GM19452 (cell line): ENCODE results near the gene MORN5.
A peak's percentile ranks its signal among the peaks of the same experiment; 100 is the strongest.
"Not testable (repeated sequence)": the region's sequence is repeated elsewhere in the genome, so short reads cannot be mapped to it uniquely, and the experiment has no call there.

Experiments used
- ATAC-seq: cut with Tn5 transposase; IDR thresholded peaks from one replicate; pipeline ENCODE4 v1.9.1; 2021; ENCODE audit not compliant: unreplicated experiment

MORN5 gene

DNA sequence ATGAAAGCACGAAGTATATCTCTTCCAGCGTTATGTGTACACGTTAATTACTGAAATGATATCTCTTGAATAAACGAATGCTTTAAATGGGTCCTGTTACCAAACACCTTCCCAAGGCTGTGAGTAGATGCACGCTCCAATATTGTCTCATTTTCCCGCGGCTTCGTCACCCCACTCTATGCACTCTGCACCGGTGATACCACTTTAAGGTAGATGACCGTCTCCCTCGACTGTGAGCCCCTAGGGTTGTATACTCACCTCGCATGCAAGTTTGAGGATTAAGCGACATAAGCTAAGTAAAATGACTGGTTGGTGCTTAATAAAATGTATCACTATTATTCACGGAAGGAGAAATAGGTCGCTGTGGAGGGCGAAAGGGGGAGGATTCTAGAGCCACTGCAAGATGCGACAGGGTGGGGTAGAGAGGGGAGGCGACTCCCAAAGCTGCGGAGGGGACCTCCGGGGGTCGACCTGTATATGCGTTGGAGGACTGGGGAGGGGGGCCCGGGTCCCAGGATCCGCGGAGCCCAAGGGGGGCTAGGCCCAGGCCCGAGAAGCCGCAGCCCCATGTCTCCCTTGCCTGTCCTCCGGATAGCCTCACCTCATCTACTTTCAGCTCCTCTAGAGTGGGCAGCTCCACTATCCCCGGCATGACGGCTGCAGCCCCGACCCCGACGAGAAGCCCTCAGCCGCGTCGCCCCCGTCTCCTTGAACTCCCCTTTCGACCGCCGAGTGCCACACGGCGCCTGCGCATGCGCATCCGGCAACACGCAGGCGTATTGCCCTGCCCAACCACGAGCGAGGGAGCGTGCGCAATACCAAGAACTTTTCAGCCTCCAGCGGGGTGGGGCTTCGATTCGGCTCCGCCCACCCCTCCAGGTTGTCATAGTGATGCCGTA lies at the start of gene MORN5, which contains the start of gene NDUFA8:
TSS of gene MORN5 (plus strand) at position 883 of the 899 bp plus-strand sequence. CDS start 65 bp downstream, outside the sequence.
TSS of gene NDUFA8 (minus strand) at position 754 of the 899 bp plus-strand sequence. CDS start at position 652, 102 bp downstream.
- ATAC-seq, result peak; percentile 94

DNA sequence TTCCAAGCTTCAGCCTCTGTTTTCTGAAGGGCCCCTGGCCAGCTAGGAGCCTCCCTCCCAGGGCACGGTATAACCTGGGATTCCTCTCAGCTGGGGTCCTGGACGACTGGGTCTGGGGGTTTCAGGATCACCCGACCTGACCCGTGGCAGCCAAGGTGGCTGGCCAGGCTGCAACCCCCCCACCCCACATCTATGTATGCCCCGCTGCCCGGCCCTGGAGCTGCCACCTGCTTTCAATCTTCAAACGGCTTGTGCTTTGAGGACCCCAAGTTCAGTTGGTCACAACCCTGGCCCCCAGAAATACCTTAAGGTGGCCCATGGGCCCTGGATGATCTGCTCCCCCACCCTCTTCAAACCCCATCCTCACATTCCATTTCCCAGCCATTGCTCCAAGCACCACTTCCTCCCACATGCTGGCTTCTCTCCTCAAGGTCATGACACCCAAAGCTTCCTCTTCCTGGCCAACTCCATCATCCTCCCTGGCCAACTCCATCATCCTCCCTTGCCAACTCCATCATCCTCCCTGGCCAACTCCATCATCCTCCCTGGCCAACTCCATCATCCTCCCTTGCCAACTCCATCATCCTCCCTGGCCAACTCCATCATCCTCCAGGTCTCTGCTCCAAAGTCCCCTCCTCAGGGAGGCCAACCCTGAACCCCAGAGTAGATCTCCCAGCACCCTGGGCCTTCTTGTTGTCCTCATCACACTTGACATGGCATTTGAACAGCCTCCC lies 49.4 kb upstream of the MORN5 start:
- no peak for ATAC-seq

DNA sequence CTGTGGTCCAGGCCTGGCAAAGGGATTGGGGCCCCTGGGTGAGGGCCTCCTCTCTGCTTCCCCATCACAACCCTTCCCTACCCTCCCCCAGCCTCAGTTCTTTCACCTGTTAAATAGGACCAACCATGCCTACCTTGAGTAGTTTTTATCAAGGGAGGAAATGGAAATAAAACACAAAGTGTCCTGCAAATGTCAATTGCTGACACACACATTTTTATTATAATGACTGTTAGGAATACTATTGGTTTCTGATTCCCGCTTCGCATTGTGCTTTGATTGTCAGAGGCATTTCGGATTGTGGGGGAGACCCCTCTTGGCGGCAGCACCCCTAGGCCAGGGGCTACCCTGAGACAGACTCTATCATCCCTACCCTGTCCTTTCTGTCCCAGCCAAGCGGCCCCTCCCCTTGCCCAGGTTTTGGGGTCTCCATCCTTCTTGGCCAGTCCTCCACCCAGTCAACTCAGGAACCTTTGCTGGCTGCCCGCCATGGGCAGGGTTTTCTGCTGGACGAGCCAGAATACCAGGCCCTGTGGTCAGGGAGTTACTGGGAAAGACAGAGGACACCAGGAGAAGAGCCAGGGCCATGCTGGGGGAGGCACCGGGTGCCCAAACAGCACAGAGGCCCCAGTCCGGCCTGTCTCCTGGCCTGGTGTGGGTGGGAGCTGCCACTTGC lies 48.2 kb upstream of the MORN5 start:
- no peak for ATAC-seq

DNA sequence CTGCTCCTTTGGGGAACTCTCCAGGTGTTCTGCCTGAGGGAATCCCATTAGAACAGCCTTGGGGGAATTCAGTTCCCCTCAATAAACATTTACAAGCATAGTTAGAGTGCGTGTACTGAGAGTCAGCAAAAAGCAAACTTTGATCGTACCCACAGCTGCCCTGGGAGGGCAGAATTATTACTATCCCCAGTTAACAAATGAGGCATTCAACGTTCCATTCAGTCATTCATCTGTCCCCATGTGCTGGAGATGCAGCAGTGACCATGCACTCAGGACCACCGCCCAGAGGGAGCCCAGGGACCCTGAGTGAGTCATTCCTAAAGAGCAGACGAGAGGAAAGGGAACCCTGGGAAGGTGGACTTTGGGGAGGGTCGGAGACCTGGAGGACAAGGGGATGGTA lies 47.5 kb upstream of the MORN5 start:
- no peak for ATAC-seq

DNA sequence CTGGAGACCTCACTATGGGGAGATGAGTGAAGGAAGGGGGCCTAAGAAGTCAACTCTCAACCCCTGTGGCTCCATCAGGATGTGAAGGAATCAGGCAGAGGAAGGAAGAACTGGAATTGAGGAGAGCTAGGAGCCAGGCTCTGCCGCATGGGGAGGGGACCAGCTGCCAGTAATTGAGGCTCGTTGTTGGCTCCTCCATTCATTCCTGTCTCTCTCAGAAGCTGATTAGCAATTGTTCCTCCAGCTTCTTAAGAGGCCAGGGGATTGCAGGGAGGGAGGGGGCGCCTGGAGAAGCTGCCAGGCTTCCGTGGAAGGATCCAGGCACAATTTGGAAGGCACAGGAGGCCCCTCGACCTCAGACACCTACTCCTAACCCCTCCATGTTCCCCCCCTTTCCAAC lies 46.1 kb upstream of the MORN5 start:
- ATAC-seq, result no peak

DNA sequence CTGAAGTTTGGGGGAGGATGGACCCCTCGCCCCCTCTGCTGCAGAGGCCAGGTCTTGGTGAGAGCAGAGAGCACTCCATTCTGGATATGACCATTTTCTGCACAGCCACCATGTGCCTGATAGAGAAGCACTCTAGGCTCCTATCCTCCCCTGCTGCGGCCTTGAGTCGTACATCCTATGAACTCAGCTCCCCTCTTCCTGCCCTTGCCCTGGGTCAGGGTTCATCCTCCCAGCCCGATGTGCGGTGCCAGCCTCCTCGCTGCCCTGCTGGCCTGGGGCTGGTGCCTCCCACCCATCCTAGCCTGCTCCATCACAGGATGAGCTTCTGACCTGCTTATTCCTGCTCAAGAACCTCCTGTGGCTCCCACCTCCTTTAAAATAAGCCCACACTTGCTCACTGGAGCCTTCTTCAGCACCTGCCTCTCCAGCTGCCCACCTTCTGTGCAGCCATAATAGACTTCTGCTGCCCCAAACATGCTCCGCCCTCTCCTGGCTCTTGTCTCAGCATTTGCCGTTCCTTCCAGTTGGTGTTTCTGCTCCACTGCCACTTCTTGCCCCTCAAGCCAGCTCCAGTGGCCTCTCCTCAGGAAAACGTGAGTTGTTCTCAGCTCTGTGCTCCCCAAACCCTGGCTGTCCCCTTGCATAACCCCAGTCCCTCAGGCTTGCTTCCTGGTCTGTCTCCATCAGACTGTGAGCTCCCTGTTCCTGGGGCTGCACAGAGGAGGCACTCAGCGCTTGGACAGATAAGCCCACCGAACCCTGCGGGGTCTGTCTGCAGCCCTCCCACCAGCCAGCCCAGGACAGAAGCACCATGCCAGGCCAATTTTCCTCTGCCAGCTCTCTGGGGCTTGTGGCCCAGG lies 44.3 kb upstream of the MORN5 start:
- ATAC-seq, result no peak

DNA sequence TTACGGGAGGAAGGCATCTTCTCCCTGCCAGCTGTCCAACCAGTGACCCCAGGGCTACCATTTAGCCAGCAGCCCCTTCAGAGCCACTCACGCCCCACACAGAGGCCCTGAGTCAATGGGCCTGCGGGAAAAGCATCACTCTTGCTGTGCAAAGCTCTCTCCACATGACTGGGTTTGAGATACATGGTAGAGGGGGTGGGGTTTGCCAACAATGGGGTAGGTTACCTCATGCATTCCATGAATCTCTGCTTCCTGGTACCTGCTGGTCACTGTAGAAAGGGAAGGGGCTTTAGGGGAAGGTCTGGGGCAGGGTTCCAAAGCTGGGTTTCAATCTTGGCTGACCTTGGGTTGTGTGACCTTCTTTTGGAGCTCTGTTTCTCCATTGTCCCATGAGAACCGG lies 43.7 kb upstream of the MORN5 start:
- ATAC-seq, result no peak

DNA sequence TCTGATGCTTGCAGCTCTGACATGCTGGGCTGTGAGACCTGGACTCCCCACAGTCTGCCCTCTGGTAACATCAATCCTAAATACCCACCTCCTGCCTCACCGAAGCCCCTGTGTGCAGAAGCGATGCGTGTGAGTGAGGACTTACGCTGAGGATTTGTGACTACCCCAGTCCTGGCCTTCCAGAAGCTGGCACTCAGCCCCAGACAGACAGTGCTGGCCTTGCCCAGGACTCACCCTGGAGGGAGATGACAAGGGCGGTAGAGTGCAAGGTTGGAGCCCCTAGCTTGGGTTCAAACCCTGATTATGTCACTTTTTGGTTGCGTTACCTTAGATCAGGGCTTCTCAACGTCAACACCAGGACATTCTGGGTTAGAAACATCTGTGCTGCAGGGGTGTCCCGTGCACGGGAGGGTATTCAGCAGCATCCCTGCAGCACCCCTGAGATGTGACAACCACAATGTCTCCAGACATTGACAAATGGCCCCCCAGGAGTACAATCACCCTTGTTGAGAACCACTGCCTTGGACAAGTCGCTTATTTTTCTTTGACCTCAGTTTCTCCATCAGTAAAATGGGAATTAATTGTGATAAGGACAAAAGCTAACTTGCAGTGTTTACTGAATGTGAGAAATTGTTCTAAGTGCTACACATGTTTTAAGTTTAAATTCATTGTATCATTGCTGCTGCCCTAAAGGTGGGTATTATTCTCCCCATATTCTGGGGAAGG lies 43.1 kb upstream of the MORN5 start:
- ATAC-seq, result no peak

DNA sequence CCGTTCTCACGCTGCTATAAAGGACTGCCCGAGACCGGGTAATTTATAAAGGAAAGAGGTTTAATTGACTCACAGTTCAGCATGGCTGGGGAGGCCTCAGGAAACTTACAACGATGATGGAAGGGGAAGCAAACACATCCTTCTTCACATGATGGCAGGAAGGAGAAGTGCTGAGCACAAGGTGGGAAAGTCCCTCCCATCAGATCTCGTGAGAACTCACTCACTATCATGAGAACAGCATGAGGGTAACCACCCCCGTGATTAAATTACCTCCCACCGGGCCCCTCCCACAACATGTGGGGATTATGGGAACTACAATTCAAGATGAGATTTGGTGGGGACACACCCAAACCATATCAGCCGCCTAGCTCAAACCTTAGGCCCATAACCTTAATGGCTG lies 42.5 kb upstream of the MORN5 start:
- not testable (repeated sequence) for ATAC-seq

DNA sequence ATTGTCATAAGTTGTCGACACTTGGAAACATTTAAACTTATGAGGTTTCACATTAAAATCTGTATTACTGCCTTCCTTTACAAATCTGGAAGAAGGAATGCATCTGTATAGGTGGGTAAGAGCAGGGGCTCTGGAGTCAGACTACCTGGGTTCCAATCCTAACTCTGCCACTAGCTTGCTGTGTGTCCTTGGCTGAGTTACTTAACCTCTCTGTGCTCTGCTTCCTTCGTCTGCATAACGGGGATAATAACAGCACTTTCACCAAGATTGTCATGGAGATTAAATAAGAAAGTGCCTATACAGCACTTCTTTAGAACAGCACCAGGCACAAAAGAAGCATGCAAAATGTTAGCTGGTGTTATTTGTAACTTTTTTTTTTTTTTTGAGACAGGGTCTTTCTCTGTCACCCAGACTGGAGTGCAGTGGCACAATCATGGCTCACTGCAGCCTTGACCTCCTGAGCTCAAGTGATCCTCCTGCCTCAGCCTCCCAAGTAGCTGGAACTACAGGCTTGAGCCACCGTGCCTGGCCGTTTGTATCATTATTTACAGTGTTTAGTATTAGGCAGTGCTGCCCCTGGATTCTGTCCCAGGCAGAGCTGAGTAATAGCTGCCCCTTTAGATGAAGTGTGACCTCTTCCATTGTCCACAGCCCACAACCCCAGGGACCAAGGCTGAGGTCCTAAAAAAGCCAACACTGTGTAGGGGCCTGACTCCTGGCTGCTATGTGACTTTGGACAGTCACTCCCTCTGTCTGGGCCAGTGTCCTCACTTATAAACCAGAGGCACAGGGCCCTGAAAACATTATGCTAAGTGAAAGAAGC lies 41.2 kb upstream of the MORN5 start:
- ATAC-seq, result no peak

DNA sequence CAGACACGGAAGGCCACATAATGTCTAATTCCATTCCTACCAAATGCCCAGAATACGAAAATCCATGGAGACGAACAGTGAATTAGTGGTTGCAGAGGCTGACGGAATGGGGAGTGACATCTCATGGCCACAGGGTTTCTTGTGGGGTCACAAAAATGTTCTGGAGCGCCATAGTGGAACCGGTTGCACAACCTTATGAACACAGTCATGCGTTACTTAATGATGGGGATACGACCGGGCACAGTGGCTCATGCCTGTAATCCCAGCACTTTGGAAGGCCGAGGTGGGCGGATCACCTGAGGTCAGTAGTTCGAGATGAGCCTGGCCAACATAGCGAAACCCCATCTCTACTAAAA lies 40.6 kb upstream of the MORN5 start:
- ATAC-seq, result no peak

DNA sequence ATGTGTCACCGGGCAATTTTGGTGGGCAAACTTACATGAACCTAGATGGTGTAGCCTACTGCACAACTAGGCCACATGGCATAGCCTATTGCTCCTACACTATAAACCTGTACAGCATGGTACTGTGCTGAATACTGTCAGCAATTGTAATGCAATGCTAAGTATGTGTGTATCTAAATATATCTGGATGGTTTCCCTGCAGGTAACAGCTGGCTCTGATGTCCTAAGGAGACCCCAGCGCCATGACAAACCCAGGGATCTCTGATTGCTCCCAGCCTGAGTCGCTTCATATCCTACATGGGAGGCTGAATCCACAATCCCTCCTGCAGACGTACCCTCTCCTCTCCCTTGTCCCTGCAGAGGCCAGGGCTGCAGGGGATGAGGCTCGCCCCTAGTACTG lies 40.0 kb upstream of the MORN5 start:
- ATAC-seq, result no peak

DNA sequence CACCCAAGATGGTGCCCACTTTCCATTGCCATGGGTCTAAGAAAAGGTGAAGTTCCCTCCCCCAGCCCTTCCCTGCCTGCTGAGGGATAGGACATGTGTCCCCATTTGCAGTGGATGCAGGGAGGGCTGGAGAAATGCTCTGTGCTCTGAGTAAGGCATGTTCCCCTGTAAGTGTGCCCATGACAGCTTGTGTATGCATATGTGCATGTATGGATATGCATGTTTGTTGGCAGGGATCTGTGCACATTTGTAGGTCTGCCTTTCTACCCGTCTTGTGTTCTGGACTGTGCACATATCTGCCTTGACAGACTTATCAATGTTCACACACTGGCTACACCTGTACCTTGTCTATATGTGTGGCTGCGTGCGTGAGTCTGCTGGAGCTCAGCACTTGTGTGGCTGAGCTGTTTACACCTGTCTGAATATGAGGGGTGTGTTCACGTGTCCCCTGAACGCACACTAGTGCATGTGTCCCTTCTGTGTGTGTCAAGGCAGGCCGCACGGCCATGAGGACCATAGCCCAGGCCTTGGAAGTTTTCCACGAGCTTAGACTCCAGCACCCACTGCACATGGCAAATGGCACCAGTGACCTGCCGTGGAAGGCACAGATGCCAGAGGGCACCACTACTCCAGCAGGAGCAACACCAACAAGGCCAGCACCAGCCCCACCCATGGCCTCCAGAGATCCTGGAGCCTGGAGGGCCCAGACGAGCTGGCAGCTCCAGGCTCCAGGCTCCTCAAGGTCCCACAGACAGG lies 39.2 kb upstream of the MORN5 start:
- ATAC-seq, result no peak

DNA sequence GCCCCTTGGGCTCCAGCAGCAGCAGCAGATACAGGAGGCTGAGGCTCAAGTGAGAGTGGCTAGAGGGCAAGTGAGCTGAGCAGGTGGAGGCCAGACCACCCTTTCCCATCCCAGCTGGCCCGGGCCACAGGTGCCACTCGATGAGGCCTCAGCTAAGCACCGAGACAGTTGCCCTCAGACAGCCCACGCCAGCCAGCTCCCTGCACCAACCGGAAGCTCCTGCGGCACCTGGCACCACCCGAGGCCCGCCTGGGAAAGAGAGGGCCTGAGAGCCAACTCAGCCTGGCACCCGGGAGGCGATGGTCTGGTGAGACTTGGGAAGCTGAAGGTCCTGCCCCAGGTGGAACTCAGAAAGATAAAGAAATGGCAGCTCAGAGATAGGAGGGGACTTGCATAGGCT lies 38.3 kb upstream of the MORN5 start:
- ATAC-seq, result no peak

DNA sequence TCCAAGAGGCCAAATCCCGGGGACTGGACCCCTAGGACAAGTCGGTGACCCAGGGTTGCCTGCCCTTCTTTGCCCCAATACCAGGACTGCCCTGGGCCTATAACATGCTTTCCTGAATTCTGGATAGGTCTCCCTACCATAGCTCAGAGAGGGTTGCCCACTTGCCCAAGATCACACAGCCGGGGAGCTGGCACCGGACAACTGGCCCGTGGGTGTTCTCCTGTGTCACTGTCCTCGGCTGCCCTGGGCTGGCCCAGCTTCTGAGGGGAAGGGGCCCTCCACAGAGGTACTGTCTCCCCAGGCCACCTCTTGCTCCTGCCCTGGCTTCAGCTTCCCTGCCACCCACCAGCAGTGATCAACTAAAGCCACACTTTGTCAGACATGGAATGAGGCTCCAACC lies 37.8 kb upstream of the MORN5 start:
- no peak for ATAC-seq

DNA sequence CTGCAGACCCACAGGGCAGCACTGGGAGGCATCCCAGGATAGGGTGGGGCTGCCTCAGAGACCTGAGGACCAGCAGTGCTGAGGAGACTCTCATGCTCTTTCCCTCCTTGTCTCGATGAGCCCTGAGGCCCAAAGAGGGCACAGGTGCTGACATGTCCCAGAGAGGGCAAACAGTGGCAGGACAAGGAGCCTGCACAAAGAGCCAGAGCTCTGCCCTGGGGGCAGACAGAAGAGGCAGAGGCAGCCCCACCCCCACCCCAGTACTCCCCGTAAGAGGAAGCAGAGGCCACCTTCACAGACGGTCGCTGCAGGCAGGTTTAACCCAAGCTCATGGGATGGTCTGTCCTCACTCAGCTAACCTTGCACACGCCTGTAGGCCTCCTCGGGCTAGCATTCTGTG lies 37.2 kb upstream of the MORN5 start:
- no peak for ATAC-seq

DNA sequence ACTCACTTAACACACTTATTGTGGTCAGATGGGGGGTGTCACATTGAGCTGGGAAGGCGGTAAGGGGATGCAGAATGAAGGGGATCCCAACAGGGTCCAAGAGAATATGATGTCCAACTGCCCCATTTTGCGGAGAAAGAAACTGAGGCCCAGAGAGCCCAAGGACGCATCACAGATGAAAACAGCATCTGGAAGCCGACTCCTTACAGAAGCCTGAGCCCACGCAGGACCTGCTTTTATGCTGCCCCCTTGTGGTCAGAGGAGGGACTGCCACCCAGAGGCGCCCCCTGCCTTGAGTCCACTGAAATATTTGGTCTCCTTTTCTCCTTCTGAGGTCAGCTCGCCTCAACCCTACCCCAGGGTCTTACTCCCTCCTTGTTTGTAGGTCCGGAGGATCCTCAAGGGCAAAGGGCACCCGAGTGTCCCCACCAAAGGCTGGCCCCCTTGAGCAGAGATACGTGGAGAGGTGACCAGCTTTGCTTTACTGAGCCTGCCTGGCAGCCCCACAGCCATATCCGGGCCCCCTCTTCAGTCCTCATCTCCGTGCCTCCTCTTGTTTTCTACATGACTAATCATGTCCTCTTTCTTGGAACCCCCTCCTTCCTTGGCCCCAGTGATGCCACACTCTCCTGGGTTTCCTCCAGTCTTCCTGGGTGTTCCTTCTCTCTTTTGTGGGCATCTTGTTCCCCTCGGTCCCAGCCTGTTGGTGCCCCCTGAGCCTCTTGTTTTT lies 36.6 kb upstream of the MORN5 start:
- ATAC-seq, result no peak

DNA sequence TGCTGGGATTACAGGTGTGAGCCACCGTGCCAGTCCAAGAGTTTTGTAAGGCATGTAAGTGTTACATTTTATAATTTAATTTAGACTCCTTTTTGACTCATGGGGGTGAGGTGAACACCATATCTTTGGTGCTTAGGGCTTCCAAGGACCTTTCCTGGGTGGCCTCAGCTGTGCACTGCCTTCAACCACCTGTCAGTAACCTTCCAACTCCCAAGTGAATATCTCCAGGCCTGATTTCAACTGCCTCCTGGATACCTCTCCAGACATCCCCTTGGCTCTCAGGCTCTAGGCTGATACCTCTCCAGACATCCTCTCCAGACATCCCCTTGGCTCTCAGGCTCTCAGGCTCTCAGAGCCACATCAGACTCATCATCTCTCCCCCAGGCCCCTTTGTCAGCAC lies 35.7 kb upstream of the MORN5 start:
- ATAC-seq, result no peak
